NCI-H128 (cell line): ENCODE data around the gene SMAD2.
"Not testable (repeated sequence)": the region's sequence is repeated elsewhere in the genome, so short reads cannot be mapped to it uniquely, and the experiment has no call there.

Experiments
- DNase-seq: peaks from one replicate; lab custom pipeline; 2025; ENCODE audit not compliant: unreplicated experiment; lab: John Stamatoyannopoulos, UW

SMAD2 gene

GRCh38 chr18:47930199-47930930, at the start of gene SMAD2:
Gene SMAD2 (minus strand): TSS chr18:47930659. CDS start chr18:47896756, 33,903 bp downstream.
- peak; percentile 61 for DNase-seq

- no peak for DNase-seq
These were observed 49.2 kb upstream of the SMAD2 start for GRCh38 chr18:47979611-47980200.

GRCh38 chr18:47978603-47979002, 48.1 kb upstream of the SMAD2 start:
- no peak for DNase-seq

- no peak for DNase-seq
These were observed 47.7 kb upstream of the SMAD2 start for GRCh38 chr18:47978141-47978540.

- no peak for DNase-seq
These were observed 45.2 kb upstream of the SMAD2 start for GRCh38 chr18:47975701-47976100.

GRCh38 chr18:47975105-47975504, 44.6 kb upstream of the SMAD2 start:
- DNase-seq, result no peak

GRCh38 chr18:47970664-47971531, 40.4 kb upstream of the SMAD2 start:
- no peak for DNase-seq

GRCh38 chr18:47969816-47970215, 39.4 kb upstream of the SMAD2 start:
- DNase-seq, result no peak

- no peak for DNase-seq
These were observed 38.3 kb upstream of the SMAD2 start for GRCh38 chr18:47968721-47969120.

GRCh38 chr18:47968006-47968676, 37.7 kb upstream of the SMAD2 start:
- DNase-seq, result no peak

- DNase-seq, result peak; percentile 19
These were observed 33.6 kb upstream of the SMAD2 start for GRCh38 chr18:47964053-47964452.

GRCh38 chr18:47961003-47961402, 30.5 kb upstream of the SMAD2 start:
- DNase-seq, result not testable (repeated sequence)

GRCh38 chr18:47953471-47953931, 23.0 kb upstream of the SMAD2 start:
- no peak for DNase-seq

GRCh38 chr18:47950511-47950910, 20.1 kb upstream of the SMAD2 start:
- no peak for DNase-seq

- no peak for DNase-seq
These were observed 18.7 kb upstream of the SMAD2 start for GRCh38 chr18:47949202-47949601.

- DNase-seq, result no peak
These were observed 16.4 kb upstream of the SMAD2 start for GRCh38 chr18:47946889-47947288.

GRCh38 chr18:47944972-47945852, 14.8 kb upstream of the SMAD2 start:
- DNase-seq, result no peak

- no peak for DNase-seq
These were observed 6.5 kb upstream of the SMAD2 start for GRCh38 chr18:47936952-47937351.

GRCh38 chr18:47935321-47936055, 5.0 kb upstream of the SMAD2 start:
- no peak for DNase-seq
